ENCODE results near the gene CDPF1. TPM values are rescaled to one million over a fixed set of nuclear protein-coding genes. Genes with fewer than 3 reads are reported as not detected.

CDPF1 gene
- total and polyA plus RNA-seq, 4 donors = 8.9 to 17.2 (median 12.4) TPM

DNA sequence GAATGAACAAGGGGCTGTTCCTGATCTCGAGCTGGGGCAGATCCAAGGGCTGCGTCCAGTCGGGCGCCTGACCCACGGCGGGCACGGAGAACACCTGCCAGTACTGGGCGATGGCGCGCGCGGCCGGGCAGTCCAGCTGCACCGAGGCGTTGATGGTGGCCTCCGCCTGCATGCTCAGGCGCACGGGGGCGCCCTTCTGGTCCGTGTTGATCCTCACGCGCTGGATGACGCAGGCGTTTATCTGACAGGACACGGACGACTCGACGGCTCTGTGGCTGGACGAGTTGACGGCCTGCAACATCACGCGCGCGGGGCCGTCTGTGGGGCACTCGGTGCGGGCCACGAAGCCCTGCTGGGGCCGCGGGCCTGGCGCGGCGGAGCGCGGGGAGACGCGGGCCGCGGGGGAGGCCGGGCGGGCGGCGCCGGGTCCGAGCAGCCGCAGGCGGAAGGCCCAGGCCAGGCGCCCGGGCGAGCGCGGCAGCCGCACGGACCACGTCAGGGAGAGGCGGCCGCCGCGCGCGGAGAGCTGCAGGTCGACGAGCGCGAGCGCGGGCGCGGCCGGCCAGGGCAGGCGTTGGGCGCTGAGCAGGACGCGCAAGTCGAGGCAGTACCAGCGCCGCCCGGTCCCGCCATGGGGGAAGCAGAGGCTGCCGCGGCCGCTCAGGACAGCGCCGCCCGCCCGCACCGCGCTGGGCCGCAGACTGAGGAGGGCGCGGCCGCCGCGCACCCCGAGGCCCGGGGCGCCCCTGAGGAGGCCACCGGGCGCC, 12.5 kb upstream of the CDPF1 start:
- peaks cover 0 to 14% (median 0%) of the 10 kb centered on the region in 4 donors for H3K9me3 ChIP-seq (ENCODE audit: control insufficient read depth in 4 of 4, insufficient read depth in 3 of 4, low read length in 3 of 4)
- no peak overlapping the region for H3K9ac ChIP-seq (ENCODE audit: insufficient read depth in 1 of 2, low read length in 2 of 2)
- peak; percentile 62 for ATAC-seq (ENCODE audit: insufficient read depth, low FRiP score)
- H3K27me3 ChIP-seq (ENCODE audit: control insufficient read depth in 3 of 3, insufficient read depth in 3 of 3, low read length in 2 of 3) = peaks cover 0 to 31% (median 19%) of the 10 kb centered on the region in 3 donors
- DNase-seq = peak; percentile 29 to 61 (median 44)
- TF ChIP-seq, protein P1, sequence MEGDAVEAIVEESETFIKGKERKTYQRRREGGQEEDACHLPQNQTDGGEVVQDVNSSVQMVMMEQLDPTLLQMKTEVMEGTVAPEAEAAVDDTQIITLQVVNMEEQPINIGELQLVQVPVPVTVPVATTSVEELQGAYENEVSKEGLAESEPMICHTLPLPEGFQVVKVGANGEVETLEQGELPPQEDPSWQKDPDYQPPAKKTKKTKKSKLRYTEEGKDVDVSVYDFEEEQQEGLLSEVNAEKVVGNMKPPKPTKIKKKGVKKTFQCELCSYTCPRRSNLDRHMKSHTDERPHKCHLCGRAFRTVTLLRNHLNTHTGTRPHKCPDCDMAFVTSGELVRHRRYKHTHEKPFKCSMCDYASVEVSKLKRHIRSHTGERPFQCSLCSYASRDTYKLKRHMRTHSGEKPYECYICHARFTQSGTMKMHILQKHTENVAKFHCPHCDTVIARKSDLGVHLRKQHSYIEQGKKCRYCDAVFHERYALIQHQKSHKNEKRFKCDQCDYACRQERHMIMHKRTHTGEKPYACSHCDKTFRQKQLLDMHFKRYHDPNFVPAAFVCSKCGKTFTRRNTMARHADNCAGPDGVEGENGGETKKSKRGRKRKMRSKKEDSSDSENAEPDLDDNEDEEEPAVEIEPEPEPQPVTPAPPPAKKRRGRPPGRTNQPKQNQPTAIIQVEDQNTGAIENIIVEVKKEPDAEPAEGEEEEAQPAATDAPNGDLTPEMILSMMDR (IDR thresholded peaks at IDR 0.05; ENCODE audit: control extremely low read depth, extremely low read depth) = peak; percentile 28
- 9 to 10% methylated on average over 60 to 109 of the region's 109 CpGs for WGBS, 2 donors
- peak overlapping the region; percentile 38 for H3K4me3 ChIP-seq
- H3K4me1 ChIP-seq (ENCODE audit: control insufficient read depth in 5 of 5, insufficient read depth in 5 of 5, low read length in 5 of 5) = peaks cover 0 to 8% (median 3%) of the 10 kb centered on the region in 5 donors
- no peaks in the 10 kb centered on the region for H3K36me3 ChIP-seq (ENCODE audit: control insufficient read depth in 4 of 4, insufficient read depth in 4 of 4, low read length in 4 of 4)
- H3K27ac ChIP-seq (ENCODE audit: low read depth in 1 of 2, low read length in 1 of 2) = no peak overlapping the region

DNA sequence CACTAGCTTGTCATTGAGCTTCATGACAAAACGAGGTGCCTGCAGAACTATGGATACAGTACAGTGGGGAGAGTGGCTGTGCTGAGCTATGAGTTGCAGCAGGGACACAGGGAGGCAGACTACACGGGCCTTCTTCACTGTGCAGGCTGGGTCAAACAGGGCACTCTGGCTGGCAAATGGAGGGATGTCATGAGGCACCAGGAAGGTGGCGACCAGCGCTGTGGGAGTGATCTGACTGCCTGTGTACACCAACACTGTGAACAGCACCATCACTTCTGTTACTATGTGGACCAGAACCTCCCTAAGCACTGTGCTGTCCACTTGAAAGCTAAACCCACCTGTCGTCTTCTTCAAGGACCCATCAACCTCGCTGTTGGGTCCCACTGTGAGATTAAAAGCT, 9.9 kb upstream of the CDPF1 start:
- peaks cover 0 to 8% (median 0%) of the 10 kb centered on the region in 5 donors for H3K4me1 ChIP-seq (ENCODE audit: control insufficient read depth in 5 of 5, insufficient read depth in 5 of 5, low read length in 5 of 5)
- no peak overlapping the region for H3K27ac ChIP-seq (ENCODE audit: low read depth in 1 of 2, low read length in 1 of 2)
- no peak overlapping the region for H3K4me3 ChIP-seq
- H3K9ac ChIP-seq (ENCODE audit: insufficient read depth in 1 of 2, low read length in 2 of 2) = no peak overlapping the region
- peaks cover 0 to 19% (median 0%) of the 10 kb centered on the region in 4 donors for H3K9me3 ChIP-seq (ENCODE audit: control insufficient read depth in 4 of 4, insufficient read depth in 3 of 4, low read length in 3 of 4)
- TF ChIP-seq, protein P1 (IDR thresholded peaks at IDR 0.05; ENCODE audit: control extremely low read depth, extremely low read depth) = no peak
- 79 to 80% methylated on average over 6 of the region's 6 CpGs for WGBS, 2 donors
- H3K36me3 ChIP-seq (ENCODE audit: control insufficient read depth in 4 of 4, insufficient read depth in 4 of 4, low read length in 4 of 4) = no peaks in the 10 kb centered on the region
- no peak for DNase-seq
- peaks cover 0 to 31% (median 19%) of the 10 kb centered on the region in 3 donors for H3K27me3 ChIP-seq (ENCODE audit: control insufficient read depth in 3 of 3, insufficient read depth in 3 of 3, low read length in 2 of 3)
- ATAC-seq (ENCODE audit: insufficient read depth, low FRiP score) = no peak

DNA sequence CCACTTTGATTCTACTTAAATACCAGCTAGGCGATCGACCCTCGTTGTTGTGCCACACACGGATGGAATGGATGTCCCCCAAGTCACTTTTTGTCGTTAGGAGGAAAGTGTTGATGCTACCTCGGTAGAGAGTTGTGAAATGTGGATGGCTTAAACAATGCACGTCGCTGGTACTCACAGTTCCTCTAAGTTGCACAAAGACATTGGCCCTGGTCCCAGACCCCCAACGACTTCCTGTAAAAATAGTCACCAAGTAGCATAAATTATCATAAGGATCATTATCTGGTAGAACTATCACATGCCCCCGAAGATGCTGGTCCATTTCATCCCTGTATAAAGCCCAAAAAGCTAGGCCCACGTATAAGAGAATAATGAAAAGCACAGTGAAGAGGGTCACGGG, 9.3 kb upstream of the CDPF1 start:
- DNase-seq = no peak
- Histone ChIP-seq H3K4me1 (ENCODE audit: control insufficient read depth in 5 of 5, insufficient read depth in 5 of 5, low read length in 5 of 5) (peaks cover 0 to 8% (median 0%) of the 10 kb centered on the region in 5 donors), H3K27me3 (ENCODE audit: control insufficient read depth in 3 of 3, insufficient read depth in 3 of 3, low read length in 2 of 3) (peaks cover 0 to 31% (median 19%) of the 10 kb centered on the region in 3 donors), H3K36me3 (ENCODE audit: control insufficient read depth in 4 of 4, insufficient read depth in 4 of 4, low read length in 4 of 4) (no peaks in the 10 kb centered on the region), H3K4me3 (no peak overlapping the region), H3K9ac (ENCODE audit: insufficient read depth in 1 of 2, low read length in 2 of 2) (no peak overlapping the region), H3K9me3 (ENCODE audit: control insufficient read depth in 4 of 4, insufficient read depth in 3 of 4, low read length in 3 of 4) (peaks cover 0 to 19% (median 0%) of the 10 kb centered on the region in 4 donors), H3K27ac (ENCODE audit: low read depth in 1 of 2, low read length in 1 of 2) (no peak overlapping the region)
- TF ChIP-seq, protein P1 (IDR thresholded peaks at IDR 0.05; ENCODE audit: control extremely low read depth, extremely low read depth) = no peak
- WGBS, 2 donors = 29 to 63% methylated on average over 12 of the region's 12 CpGs
- ATAC-seq (ENCODE audit: insufficient read depth, low FRiP score) = no peak
